ENCODE results near the gene PUS7L.

DNA sequence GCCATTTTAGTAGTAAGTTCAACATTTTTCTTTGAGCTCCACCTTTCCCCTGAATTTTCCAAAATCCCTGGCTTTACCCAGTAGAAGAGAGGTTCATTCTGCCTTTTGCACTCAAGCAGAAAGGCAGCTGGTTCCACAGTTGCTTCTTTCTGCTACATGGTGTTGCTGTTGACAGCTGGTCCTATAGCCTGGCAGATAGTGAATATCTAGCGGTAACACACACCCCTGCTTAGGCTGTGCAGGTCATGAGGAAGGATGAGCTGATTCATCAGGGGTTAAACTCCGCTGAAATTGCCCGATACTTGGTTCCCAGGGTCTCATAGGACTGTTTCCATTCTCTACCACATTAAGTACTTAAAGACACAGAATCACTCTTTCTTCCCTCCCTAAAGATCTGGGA, 62.4 kb downstream of the PUS7L start:
- no peak for TF ChIP-seq EP300 (IDR thresholded peaks at IDR 0.05; ENCODE audit: borderline replicate concordance in 1 of 2, low read depth in 1 of 2, low read length in 1 of 2)
- TF ChIP-seq, protein P1, sequence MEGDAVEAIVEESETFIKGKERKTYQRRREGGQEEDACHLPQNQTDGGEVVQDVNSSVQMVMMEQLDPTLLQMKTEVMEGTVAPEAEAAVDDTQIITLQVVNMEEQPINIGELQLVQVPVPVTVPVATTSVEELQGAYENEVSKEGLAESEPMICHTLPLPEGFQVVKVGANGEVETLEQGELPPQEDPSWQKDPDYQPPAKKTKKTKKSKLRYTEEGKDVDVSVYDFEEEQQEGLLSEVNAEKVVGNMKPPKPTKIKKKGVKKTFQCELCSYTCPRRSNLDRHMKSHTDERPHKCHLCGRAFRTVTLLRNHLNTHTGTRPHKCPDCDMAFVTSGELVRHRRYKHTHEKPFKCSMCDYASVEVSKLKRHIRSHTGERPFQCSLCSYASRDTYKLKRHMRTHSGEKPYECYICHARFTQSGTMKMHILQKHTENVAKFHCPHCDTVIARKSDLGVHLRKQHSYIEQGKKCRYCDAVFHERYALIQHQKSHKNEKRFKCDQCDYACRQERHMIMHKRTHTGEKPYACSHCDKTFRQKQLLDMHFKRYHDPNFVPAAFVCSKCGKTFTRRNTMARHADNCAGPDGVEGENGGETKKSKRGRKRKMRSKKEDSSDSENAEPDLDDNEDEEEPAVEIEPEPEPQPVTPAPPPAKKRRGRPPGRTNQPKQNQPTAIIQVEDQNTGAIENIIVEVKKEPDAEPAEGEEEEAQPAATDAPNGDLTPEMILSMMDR (IDR thresholded peaks at IDR 0.05): no peak
- TF ChIP-seq RAD21 (IDR thresholded peaks at IDR 0.05; ENCODE audit: low read length): no peak
- no peak for TF ChIP-seq MAX (IDR thresholded peaks at IDR 0.05; ENCODE audit: low read depth)
- TF ChIP-seq, protein P2, sequence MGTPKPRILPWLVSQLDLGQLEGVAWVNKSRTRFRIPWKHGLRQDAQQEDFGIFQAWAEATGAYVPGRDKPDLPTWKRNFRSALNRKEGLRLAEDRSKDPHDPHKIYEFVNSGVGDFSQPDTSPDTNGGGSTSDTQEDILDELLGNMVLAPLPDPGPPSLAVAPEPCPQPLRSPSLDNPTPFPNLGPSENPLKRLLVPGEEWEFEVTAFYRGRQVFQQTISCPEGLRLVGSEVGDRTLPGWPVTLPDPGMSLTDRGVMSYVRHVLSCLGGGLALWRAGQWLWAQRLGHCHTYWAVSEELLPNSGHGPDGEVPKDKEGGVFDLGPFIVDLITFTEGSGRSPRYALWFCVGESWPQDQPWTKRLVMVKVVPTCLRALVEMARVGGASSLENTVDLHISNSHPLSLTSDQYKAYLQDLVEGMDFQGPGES (IDR thresholded peaks at IDR 0.05; ENCODE audit: low read depth, low read length): no peak
